ENCODE measurements around the gene MAPT.

GRCh38 chr17:45925311-45925710 is 31.0 kb downstream of the MAPT start:
- no peak for TF ChIP-seq CTCF (IDR thresholded peaks at IDR 0.05)
- TF ChIP-seq EP300 (IDR thresholded peaks at IDR 0.05), result no peak
- no peak for TF ChIP-seq POLR2AphosphoS5 (IDR thresholded peaks at IDR 0.05)
